Measurements from ENCODE around the gene TMEM63C.

- TF ChIP-seq MAX (IDR thresholded peaks at IDR 0.05), result no peak
- TF ChIP-seq TEAD4 (IDR thresholded peaks at IDR 0.05), result no peak
- no peak for TF ChIP-seq EP300 (IDR thresholded peaks at IDR 0.05; ENCODE audit: borderline replicate concordance)
- TF ChIP-seq TAF1 (IDR thresholded peaks at IDR 0.05; ENCODE audit: low read depth), result no peak
Observed at GRCh38 chr14:77265187-77265515, 83.6 kb downstream of the TMEM63C start.
